ENCODE data around the gene TMA16. TPM values are rescaled to one million over a fixed set of nuclear protein-coding genes. Genes with fewer than 3 reads are reported as not detected.

TMA16 gene
- total RNA-seq, 2 donors from 2014 or later: 15.8 to 21.3 TPM

GRCh38 chr4:163467082-163467770, 27.3 kb upstream of the TMA16 start:
- intact Hi-C loops (cut with DNase I): no loop called here
- TF ChIP-seq CTCF (IDR thresholded peaks at IDR 0.05): no peak
- DNase-seq: no peak

GRCh38 chr4:163470391-163470790, 24.1 kb upstream of the TMA16 start:
- TF ChIP-seq CTCF (IDR thresholded peaks at IDR 0.05): no peak
- Histone ChIP-seq H3K27me3 (no peaks in the 10 kb centered on the region), H3K9ac (ENCODE audit: low read depth in 2 of 2, low read length in 2 of 2) (no peak overlapping the region), H3K36me3 (no peaks in the 10 kb centered on the region), H3K4me3 (no peak overlapping the region), H3K9me3 (no peaks in the 10 kb centered on the region), H3K4me1 (no peaks in the 10 kb centered on the region), H3K27ac (no peak overlapping the region)
- intact Hi-C loops (cut with DNase I): no loop called here
- no peak for DNase-seq

More at GRCh38 chr4:163467082-163467770, 27.3 kb upstream of the TMA16 start:
- Histone ChIP-seq H3K36me3 (no peaks in the 10 kb centered on the region), H3K9ac (ENCODE audit: low read depth in 2 of 2, low read length in 2 of 2) (no peak overlapping the region), H3K27ac (no peak overlapping the region), H3K27me3 (no peaks in the 10 kb centered on the region), H3K9me3 (no peaks in the 10 kb centered on the region), H3K4me3 (no peak overlapping the region), H3K4me1 (no peaks in the 10 kb centered on the region)

- H3K4me1 ChIP-seq: no peaks in the 10 kb centered on the region
- no peaks in the 10 kb centered on the region for H3K27me3 ChIP-seq
- no peaks in the 10 kb centered on the region for H3K36me3 ChIP-seq
- no peak for TF ChIP-seq CTCF (IDR thresholded peaks at IDR 0.05)
- intact Hi-C loops (cut with DNase I): no loop called here
- H3K27ac ChIP-seq: no peak overlapping the region
- H3K9me3 ChIP-seq: no peaks in the 10 kb centered on the region
- no peak for DNase-seq
- no peak overlapping the region for H3K4me3 ChIP-seq
- H3K9ac ChIP-seq (ENCODE audit: low read depth in 2 of 2, low read length in 2 of 2): no peak overlapping the region
Observed at GRCh38 chr4:163473130-163473529, 21.4 kb upstream of the TMA16 start.

GRCh38 chr4:163473576-163473975, 20.9 kb upstream of the TMA16 start, which contains the start of gene TKTL2:
Gene TKTL2, minus strand, starts transcription at chr4:163473754. Its CDS starts 20 bp downstream, at chr4:163473734.
- Histone ChIP-seq H3K4me1 (no peaks in the 10 kb centered on the region), H3K36me3 (no peaks in the 10 kb centered on the region), H3K27ac (no peak within 1 kb of the TSS), H3K4me3 (no peak within 1 kb of the TSS), H3K27me3 (no peaks in the 10 kb centered on the region), H3K9ac (ENCODE audit: low read depth in 2 of 2, low read length in 2 of 2) (no peak within 1 kb of the TSS), H3K9me3 (no peaks in the 10 kb centered on the region)
- intact Hi-C loops (cut with DNase I): no loop called here
- no peak for TF ChIP-seq CTCF (IDR thresholded peaks at IDR 0.05)
- no peak for DNase-seq

- Histone ChIP-seq H3K9me3 (no peaks in the 10 kb centered on the region), H3K9ac (ENCODE audit: low read depth in 2 of 2, low read length in 2 of 2) (no peak overlapping the region), H3K27ac (no peak overlapping the region), H3K4me1 (no peaks in the 10 kb centered on the region), H3K27me3 (no peaks in the 10 kb centered on the region), H3K4me3 (no peak overlapping the region), H3K36me3 (no peaks in the 10 kb centered on the region)
- intact Hi-C loops (cut with DNase I): no loop called here
- TF ChIP-seq CTCF (IDR thresholded peaks at IDR 0.05): no peak
- no peak for DNase-seq
Observed at GRCh38 chr4:163474027-163474426, 20.5 kb upstream of the TMA16 start.

All from colonic mucosa (tissue), 4 donors.